ENCODE data around the gene C1orf50.
"Not testable (repeated sequence)": the region's sequence is repeated elsewhere in the genome, so short reads cannot be mapped to it uniquely, and the experiment has no call there.

- TF ChIP-seq, protein P1, sequence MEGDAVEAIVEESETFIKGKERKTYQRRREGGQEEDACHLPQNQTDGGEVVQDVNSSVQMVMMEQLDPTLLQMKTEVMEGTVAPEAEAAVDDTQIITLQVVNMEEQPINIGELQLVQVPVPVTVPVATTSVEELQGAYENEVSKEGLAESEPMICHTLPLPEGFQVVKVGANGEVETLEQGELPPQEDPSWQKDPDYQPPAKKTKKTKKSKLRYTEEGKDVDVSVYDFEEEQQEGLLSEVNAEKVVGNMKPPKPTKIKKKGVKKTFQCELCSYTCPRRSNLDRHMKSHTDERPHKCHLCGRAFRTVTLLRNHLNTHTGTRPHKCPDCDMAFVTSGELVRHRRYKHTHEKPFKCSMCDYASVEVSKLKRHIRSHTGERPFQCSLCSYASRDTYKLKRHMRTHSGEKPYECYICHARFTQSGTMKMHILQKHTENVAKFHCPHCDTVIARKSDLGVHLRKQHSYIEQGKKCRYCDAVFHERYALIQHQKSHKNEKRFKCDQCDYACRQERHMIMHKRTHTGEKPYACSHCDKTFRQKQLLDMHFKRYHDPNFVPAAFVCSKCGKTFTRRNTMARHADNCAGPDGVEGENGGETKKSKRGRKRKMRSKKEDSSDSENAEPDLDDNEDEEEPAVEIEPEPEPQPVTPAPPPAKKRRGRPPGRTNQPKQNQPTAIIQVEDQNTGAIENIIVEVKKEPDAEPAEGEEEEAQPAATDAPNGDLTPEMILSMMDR (IDR thresholded peaks at IDR 0.05) = not testable (repeated sequence)
- not testable (repeated sequence) for TF ChIP-seq ZFX (IDR thresholded peaks at IDR 0.05; ENCODE audit: borderline replicate concordance)
These were observed 15.5 kb upstream of the C1orf50 start for GRCh38 chr1:42751511-42752070.

Data from 22Rv1 (cell line).